Liver (tissue), 3 donors: ENCODE data around the gene STX7.

ENCODE experiments used
- FOXA1 ChIP-seq: IDR thresholded peaks from 2 replicates; pipeline ENCODE4 v1.6.1; 2016; ENCODE audit warnings: antibody characterized with exemption
- GABPA ChIP-seq, 2 donors: IDR thresholded peaks in 1 of 2; conservative IDR thresholded peaks in 1 of 2; 2 replicates each; pipeline ENCODE4 v1.6.1; 2016; ENCODE audit warnings: antibody characterized with exemption in 2 of 2, mild to moderate bottlenecking in 1 of 2, moderate library complexity in 1 of 2
- JUND ChIP-seq, 2 donors: IDR thresholded peaks; 2 replicates each; pipeline ENCODE4 v1.6.1; 2016; ENCODE audit warnings: antibody characterized with exemption in 2 of 2
- MAX ChIP-seq: IDR thresholded peaks from 2 replicates; pipeline ENCODE4 v1.6.1; 2016; ENCODE audit warnings: antibody characterized with exemption
- RAD21 ChIP-seq, 2 donors: IDR thresholded peaks; 2 replicates each; pipeline ENCODE4 v1.6.1; 2016; ENCODE audit warnings: antibody characterized with exemption in 2 of 2, mild to moderate bottlenecking in 2 of 2
- RXRA ChIP-seq, 2 donors: IDR thresholded peaks; 2 replicates each; pipeline ENCODE4 v1.6.1; 2017 to 2018; ENCODE audit warnings: antibody characterized with exemption in 2 of 2, mild to moderate bottlenecking in 1 of 2
- SP1 ChIP-seq: IDR thresholded peaks from 2 replicates; pipeline ENCODE4 v1.6.1; 2018; ENCODE audit warnings: antibody characterized with exemption, mild to moderate bottlenecking
- TAF1 ChIP-seq: conservative IDR thresholded peaks from 2 replicates; pipeline ENCODE4 v1.6.1; 2016; ENCODE audit warnings: antibody characterized with exemption, mild to moderate bottlenecking
- TF ChIP-seq, protein P1 (sequence below): fragments of 150-350 bp; IDR thresholded peaks from 2 replicates; pipeline ENCODE4 v1.5.1; 2017; ENCODE audit warnings: improper control_type of control experiment, low read depth, low read length; ENCODE audit not compliant: missing input control
- TF ChIP-seq, protein P2 (sequence below): IDR thresholded peaks from 2 replicates; pipeline ENCODE4 v1.6.1; 2016; ENCODE audit warnings: antibody characterized with exemption, mild to moderate bottlenecking
- TF ChIP-seq, protein P3 (sequence below): IDR thresholded peaks from 2 replicates; pipeline ENCODE4 v1.6.1; 2016; ENCODE audit warnings: antibody characterized with exemption
- donor health status: healthy.
- donor health status: healthy.

- TF ChIP-seq GABPA (IDR thresholded peaks at IDR 0.05 in 1 of 2, conservative IDR thresholded peaks at IDR 0.05 in 1 of 2) (no peak), SP1 (no peak), FOXA1 (no peak), JUND (IDR thresholded peaks at IDR 0.05) (no peak), MAX (no peak), TAF1 (no peak), RAD21 (IDR thresholded peaks at IDR 0.05) (no peak), RXRA (IDR thresholded peaks at IDR 0.05) (no peak)
- TF ChIP-seq, protein P1, sequence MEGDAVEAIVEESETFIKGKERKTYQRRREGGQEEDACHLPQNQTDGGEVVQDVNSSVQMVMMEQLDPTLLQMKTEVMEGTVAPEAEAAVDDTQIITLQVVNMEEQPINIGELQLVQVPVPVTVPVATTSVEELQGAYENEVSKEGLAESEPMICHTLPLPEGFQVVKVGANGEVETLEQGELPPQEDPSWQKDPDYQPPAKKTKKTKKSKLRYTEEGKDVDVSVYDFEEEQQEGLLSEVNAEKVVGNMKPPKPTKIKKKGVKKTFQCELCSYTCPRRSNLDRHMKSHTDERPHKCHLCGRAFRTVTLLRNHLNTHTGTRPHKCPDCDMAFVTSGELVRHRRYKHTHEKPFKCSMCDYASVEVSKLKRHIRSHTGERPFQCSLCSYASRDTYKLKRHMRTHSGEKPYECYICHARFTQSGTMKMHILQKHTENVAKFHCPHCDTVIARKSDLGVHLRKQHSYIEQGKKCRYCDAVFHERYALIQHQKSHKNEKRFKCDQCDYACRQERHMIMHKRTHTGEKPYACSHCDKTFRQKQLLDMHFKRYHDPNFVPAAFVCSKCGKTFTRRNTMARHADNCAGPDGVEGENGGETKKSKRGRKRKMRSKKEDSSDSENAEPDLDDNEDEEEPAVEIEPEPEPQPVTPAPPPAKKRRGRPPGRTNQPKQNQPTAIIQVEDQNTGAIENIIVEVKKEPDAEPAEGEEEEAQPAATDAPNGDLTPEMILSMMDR = no peak
- TF ChIP-seq, protein P2, sequence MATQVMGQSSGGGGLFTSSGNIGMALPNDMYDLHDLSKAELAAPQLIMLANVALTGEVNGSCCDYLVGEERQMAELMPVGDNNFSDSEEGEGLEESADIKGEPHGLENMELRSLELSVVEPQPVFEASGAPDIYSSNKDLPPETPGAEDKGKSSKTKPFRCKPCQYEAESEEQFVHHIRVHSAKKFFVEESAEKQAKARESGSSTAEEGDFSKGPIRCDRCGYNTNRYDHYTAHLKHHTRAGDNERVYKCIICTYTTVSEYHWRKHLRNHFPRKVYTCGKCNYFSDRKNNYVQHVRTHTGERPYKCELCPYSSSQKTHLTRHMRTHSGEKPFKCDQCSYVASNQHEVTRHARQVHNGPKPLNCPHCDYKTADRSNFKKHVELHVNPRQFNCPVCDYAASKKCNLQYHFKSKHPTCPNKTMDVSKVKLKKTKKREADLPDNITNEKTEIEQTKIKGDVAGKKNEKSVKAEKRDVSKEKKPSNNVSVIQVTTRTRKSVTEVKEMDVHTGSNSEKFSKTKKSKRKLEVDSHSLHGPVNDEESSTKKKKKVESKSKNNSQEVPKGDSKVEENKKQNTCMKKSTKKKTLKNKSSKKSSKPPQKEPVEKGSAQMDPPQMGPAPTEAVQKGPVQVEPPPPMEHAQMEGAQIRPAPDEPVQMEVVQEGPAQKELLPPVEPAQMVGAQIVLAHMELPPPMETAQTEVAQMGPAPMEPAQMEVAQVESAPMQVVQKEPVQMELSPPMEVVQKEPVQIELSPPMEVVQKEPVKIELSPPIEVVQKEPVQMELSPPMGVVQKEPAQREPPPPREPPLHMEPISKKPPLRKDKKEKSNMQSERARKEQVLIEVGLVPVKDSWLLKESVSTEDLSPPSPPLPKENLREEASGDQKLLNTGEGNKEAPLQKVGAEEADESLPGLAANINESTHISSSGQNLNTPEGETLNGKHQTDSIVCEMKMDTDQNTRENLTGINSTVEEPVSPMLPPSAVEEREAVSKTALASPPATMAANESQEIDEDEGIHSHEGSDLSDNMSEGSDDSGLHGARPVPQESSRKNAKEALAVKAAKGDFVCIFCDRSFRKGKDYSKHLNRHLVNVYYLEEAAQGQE = no peak
- TF ChIP-seq, protein P3, sequence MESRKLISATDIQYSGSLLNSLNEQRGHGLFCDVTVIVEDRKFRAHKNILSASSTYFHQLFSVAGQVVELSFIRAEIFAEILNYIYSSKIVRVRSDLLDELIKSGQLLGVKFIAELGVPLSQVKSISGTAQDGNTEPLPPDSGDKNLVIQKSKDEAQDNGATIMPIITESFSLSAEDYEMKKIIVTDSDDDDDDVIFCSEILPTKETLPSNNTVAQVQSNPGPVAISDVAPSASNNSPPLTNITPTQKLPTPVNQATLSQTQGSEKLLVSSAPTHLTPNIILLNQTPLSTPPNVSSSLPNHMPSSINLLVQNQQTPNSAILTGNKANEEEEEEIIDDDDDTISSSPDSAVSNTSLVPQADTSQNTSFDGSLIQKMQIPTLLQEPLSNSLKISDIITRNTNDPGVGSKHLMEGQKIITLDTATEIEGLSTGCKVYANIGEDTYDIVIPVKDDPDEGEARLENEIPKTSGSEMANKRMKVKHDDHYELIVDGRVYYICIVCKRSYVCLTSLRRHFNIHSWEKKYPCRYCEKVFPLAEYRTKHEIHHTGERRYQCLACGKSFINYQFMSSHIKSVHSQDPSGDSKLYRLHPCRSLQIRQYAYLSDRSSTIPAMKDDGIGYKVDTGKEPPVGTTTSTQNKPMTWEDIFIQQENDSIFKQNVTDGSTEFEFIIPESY = no peak
These were observed 626 bp downstream of the STX7 start for GRCh38 chr6:132512342-132512637.
